ENCODE measurements around the gene PHACTR3.
"Not testable (repeated sequence)": the region's sequence is repeated elsewhere in the genome, so short reads cannot be mapped to it uniquely, and the experiment has no call there.

PHACTR3 gene

GRCh38 chr20:59591061-59591460 lies 13.3 kb upstream of the PHACTR3 start:
- no peak for DNase-seq

- no peak for DNase-seq
These were observed 7.7 kb upstream of the PHACTR3 start for GRCh38 chr20:59596690-59597089.

GRCh38 chr20:59597240-59597639 lies 7.1 kb upstream of the PHACTR3 start:
- DNase-seq = no peak

GRCh38 chr20:59598625-59599310 lies 5.6 kb upstream of the PHACTR3 start:
- peak; percentile 17 for DNase-seq

GRCh38 chr20:59599941-59600340 lies 4.4 kb upstream of the PHACTR3 start:
- DNase-seq = no peak

GRCh38 chr20:59600472-59600871 lies 3.9 kb upstream of the PHACTR3 start:
- DNase-seq = no peak

- no peak for DNase-seq
These were observed 1.7 kb upstream of the PHACTR3 start for GRCh38 chr20:59602546-59603080.

- DNase-seq = no peak
These were observed 1.2 kb upstream of the PHACTR3 start for GRCh38 chr20:59603176-59603575.

GRCh38 chr20:59604741-59605600 lies 631 bp downstream of the PHACTR3 start:
- no peak for DNase-seq

- DNase-seq = no peak
These were observed 1.4 kb downstream of the PHACTR3 start for GRCh38 chr20:59605601-59606364.

GRCh38 chr20:59606566-59606965 lies 2.2 kb downstream of the PHACTR3 start:
- no peak for DNase-seq

GRCh38 chr20:59608396-59608795 lies 4.1 kb downstream of the PHACTR3 start:
- DNase-seq = no peak

GRCh38 chr20:59608871-59609270 lies 4.5 kb downstream of the PHACTR3 start:
- no peak for DNase-seq

- no peak for DNase-seq
These were observed 6.9 kb downstream of the PHACTR3 start for GRCh38 chr20:59611286-59611685.

- DNase-seq = no peak
These were observed 9.5 kb downstream of the PHACTR3 start for GRCh38 chr20:59613861-59614260.

GRCh38 chr20:59614714-59615113 lies 10.4 kb downstream of the PHACTR3 start:
- DNase-seq = no peak

GRCh38 chr20:59616306-59616705 lies 12.0 kb downstream of the PHACTR3 start:
- no peak for DNase-seq

GRCh38 chr20:59617221-59617620 lies 12.9 kb downstream of the PHACTR3 start:
- no peak for DNase-seq

- no peak for DNase-seq
These were observed 13.8 kb downstream of the PHACTR3 start for GRCh38 chr20:59618131-59618530.

- DNase-seq = not testable (repeated sequence)
These were observed 14.2 kb downstream of the PHACTR3 start for GRCh38 chr20:59618585-59618984.

GRCh38 chr20:59620860-59621505 lies 16.6 kb downstream of the PHACTR3 start:
- DNase-seq = no peak

- no peak for DNase-seq
These were observed 18.2 kb downstream of the PHACTR3 start for GRCh38 chr20:59622496-59622895.

- no peak for DNase-seq
These were observed 18.8 kb downstream of the PHACTR3 start for GRCh38 chr20:59623133-59623532.
